ENCODE data around the gene EFCAB8. TPM values are rescaled to one million over a fixed set of nuclear protein-coding genes. Genes with fewer than 3 reads are reported as not detected.

Gene EFCAB8
- total RNA-seq, 1 experiment from 2014 or later, result 1.8 TPM

DNA sequence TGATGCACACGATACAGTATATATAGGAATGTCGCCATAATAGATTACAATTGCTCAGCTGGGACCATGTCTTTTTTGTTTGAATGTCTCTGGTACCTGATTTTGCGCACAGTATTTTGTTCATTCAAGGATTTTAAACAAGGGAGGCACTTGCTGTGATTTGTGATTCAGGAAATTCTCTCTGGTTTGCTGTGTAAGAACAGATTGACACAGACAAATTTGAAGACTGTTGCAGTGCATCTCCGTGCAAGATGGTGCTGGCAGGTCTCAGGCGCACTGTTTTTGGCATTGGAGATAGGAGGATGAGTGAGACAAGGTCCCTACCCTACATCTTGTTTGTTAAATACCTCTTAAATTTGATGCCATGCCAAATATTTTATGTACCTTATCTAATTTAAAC is 36.5 kb upstream of the EFCAB8 start:
- no TSS peak for BruUV-seq (replicated peaks)
- Histone ChIP-seq H3K9me3 (no peaks in the 10 kb centered on the region), H3K36me3 (ENCODE audit: control insufficient read depth, insufficient read depth, low read length) (0 out of 2 replicates have a peak, but pooled peaks cover 3% of the 10 kb centered on the region), H3K27me3 (replicated peaks; ENCODE audit: control insufficient read depth, insufficient read depth, low read length) (no peaks in the 10 kb centered on the region), H3K4me1 (peaks cover 33% of the 10 kb centered on the region), H3K4me3 (ENCODE audit: low read depth, low read length) (no peak overlapping the region)
- H3K4me3 Mint-ChIP-seq (ENCODE audit: unreplicated experiment), result no peak overlapping the region
- intact Hi-C loops (cut with micrococcal nuclease; ENCODE audit: unreplicated experiment), result no loop called here
- ChIA-PET CTCF (interaction anchor here (1.3 kb wide), 1 partner anchor 44 kb away, joined by 4 read pairs; no protein-coding TSS in a partner anchor), POLR2A (no interaction called here)
- no peak overlapping the region for H3K27ac Mint-ChIP-seq (ENCODE audit: unreplicated experiment)
- H3K9me3 Mint-ChIP-seq (ENCODE audit: unreplicated experiment), result no peaks in the 10 kb centered on the region
- H3K4me1 Mint-ChIP-seq (ENCODE audit: low read depth, unreplicated experiment), result peaks cover 34% of the 10 kb centered on the region
- DNase-seq, result no peak
- H3K27me3 Mint-ChIP-seq (ENCODE audit: insufficient read depth, unreplicated experiment), result no peaks in the 10 kb centered on the region
- H3K36me3 Mint-ChIP-seq (ENCODE audit: insufficient read depth, unreplicated experiment), result peaks cover 52% of the 10 kb centered on the region
- TF ChIP-seq, protein P1, sequence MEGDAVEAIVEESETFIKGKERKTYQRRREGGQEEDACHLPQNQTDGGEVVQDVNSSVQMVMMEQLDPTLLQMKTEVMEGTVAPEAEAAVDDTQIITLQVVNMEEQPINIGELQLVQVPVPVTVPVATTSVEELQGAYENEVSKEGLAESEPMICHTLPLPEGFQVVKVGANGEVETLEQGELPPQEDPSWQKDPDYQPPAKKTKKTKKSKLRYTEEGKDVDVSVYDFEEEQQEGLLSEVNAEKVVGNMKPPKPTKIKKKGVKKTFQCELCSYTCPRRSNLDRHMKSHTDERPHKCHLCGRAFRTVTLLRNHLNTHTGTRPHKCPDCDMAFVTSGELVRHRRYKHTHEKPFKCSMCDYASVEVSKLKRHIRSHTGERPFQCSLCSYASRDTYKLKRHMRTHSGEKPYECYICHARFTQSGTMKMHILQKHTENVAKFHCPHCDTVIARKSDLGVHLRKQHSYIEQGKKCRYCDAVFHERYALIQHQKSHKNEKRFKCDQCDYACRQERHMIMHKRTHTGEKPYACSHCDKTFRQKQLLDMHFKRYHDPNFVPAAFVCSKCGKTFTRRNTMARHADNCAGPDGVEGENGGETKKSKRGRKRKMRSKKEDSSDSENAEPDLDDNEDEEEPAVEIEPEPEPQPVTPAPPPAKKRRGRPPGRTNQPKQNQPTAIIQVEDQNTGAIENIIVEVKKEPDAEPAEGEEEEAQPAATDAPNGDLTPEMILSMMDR (IDR thresholded peaks at IDR 0.05; ENCODE audit: insufficient read depth in 1 of 2, low read depth in 1 of 2, low read length in 1 of 2, severe bottlenecking in 1 of 2, unreplicated experiment in 1 of 2), result no peak

DNA sequence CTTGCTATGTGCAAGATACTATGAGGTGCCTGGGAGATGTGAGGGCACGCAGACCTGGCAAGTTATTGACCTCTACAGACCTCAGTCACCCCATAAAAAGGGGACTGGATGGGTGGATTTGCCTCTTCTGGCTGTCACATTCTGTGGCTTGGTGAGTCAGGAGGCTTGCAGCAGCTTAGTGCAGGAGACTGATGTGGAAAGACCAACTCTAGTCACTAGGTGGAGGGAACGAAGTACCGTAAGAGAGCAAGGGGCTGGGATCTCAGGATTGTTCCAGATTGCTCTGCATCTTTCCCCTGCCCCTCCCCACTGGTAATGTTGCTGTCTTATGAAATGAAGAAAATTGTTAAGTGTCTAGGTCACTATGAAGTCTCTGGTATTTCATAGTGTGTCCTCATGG is 35.6 kb upstream of the EFCAB8 start:
- Histone ChIP-seq H3K4me3 (ENCODE audit: low read depth, low read length) (no peak overlapping the region), H3K36me3 (ENCODE audit: control insufficient read depth, insufficient read depth, low read length) (0 out of 2 replicates have a peak, but pooled peaks cover 3% of the 10 kb centered on the region), H3K9me3 (no peaks in the 10 kb centered on the region), H3K4me1 (peaks cover 33% of the 10 kb centered on the region), H3K27me3 (replicated peaks; ENCODE audit: control insufficient read depth, insufficient read depth, low read length) (no peaks in the 10 kb centered on the region)
- H3K4me1 Mint-ChIP-seq (ENCODE audit: low read depth, unreplicated experiment), result peaks cover 34% of the 10 kb centered on the region
- H3K36me3 Mint-ChIP-seq (ENCODE audit: insufficient read depth, unreplicated experiment), result peaks cover 61% of the 10 kb centered on the region
- no peak overlapping the region for H3K4me3 Mint-ChIP-seq (ENCODE audit: unreplicated experiment)
- H3K27me3 Mint-ChIP-seq (ENCODE audit: insufficient read depth, unreplicated experiment), result no peaks in the 10 kb centered on the region
- H3K9me3 Mint-ChIP-seq (ENCODE audit: unreplicated experiment), result no peaks in the 10 kb centered on the region
- peak in 1 of 2 experiments; percentile 45 for DNase-seq
- H3K27ac Mint-ChIP-seq (ENCODE audit: unreplicated experiment), result peak overlapping the region; percentile 42
- no TSS peak for BruUV-seq (replicated peaks)
- TF ChIP-seq, protein P1 (IDR thresholded peaks at IDR 0.05; ENCODE audit: insufficient read depth in 1 of 2, low read depth in 1 of 2, low read length in 1 of 2, severe bottlenecking in 1 of 2, unreplicated experiment in 1 of 2), result no peak
- intact Hi-C loops (cut with micrococcal nuclease; ENCODE audit: unreplicated experiment), result no loop called here
- ChIA-PET CTCF (no interaction called here), POLR2A (no interaction called here)

DNA sequence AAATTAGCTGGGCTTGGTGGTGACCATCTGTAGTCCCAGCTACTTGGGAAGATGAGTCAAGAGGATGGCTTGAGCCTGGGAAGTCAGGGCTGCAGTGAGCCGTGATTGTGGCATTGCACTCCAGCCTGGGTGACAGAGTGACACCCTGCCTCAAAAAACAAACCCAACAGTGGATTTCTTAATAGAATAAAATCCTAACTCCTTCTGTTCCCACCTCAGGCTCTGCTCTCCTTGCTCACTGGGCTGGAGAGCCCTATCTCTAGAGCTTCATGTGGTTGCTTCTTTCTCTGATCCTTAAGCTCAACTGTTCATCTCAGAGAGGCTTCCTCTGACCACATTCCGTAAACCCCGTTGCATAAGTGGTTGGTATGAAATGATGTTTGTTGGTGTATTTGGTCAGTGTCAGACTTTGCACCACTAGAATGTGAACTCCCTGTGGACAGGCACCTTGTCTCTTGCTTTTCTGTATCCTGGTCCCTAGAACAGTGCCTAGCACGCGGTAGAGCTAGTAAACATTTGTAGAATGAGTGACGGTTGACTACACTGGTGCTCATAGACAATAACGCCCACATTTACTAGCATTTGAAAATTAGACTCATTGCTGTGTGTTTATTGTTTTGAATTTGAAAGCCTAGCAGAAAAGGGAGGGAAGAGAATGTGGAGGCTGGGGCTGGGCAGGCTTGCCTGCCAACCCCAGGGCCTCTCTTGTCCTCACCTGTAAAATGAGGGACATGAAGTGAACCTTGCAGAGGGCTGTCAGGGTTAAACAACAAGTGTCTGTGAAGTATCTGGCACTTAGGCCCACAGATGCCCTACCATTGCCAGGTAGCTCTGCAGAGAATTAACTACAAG is 34.8 kb upstream of the EFCAB8 start:
- DNase-seq, result peak in 1 of 2 experiments; percentile 34

More for the DNA sequence above, 34.8 kb upstream of the EFCAB8 start:
- no TSS peak for BruUV-seq (replicated peaks)
- TF ChIP-seq, protein P1 (IDR thresholded peaks at IDR 0.05; ENCODE audit: insufficient read depth in 1 of 2, low read depth in 1 of 2, low read length in 1 of 2, severe bottlenecking in 1 of 2, unreplicated experiment in 1 of 2), result no peak
- Histone ChIP-seq H3K36me3 (ENCODE audit: control insufficient read depth, insufficient read depth, low read length) (0 out of 2 replicates have a peak, but pooled peaks cover 3% of the 10 kb centered on the region), H3K4me1 (peaks cover 33% of the 10 kb centered on the region), H3K9me3 (no peaks in the 10 kb centered on the region), H3K27me3 (replicated peaks; ENCODE audit: control insufficient read depth, insufficient read depth, low read length) (no peaks in the 10 kb centered on the region), H3K4me3 (ENCODE audit: low read depth, low read length) (no peak overlapping the region)
- CTCF ChIA-PET, result no interaction called here
- H3K4me1 Mint-ChIP-seq (ENCODE audit: low read depth, unreplicated experiment), result peaks cover 34% of the 10 kb centered on the region
- H3K27me3 Mint-ChIP-seq (ENCODE audit: insufficient read depth, unreplicated experiment), result no peaks in the 10 kb centered on the region
- intact Hi-C loops (cut with micrococcal nuclease; ENCODE audit: unreplicated experiment), result no loop called here
- peak overlapping the region; percentile 42 for H3K27ac Mint-ChIP-seq (ENCODE audit: unreplicated experiment)
- H3K4me3 Mint-ChIP-seq (ENCODE audit: unreplicated experiment), result no peak overlapping the region
- POLR2A ChIA-PET, result interaction anchor here (0.6 kb wide), 1 partner anchor 128 kb away, joined by 7 read pairs; no protein-coding TSS in a partner anchor
- H3K36me3 Mint-ChIP-seq (ENCODE audit: insufficient read depth, unreplicated experiment), result peaks cover 70% of the 10 kb centered on the region
- no peaks in the 10 kb centered on the region for H3K9me3 Mint-ChIP-seq (ENCODE audit: unreplicated experiment)

All from Caco-2 (cell line).